GM19395 (cell line): ENCODE data around the gene C1QTNF12.

Experiments
- ATAC-seq: cut with Tn5 transposase; IDR thresholded peaks from one replicate; pipeline ENCODE4 v1.9.1; 2021; ENCODE audit warnings: mild to moderate bottlenecking, moderate library complexity; ENCODE audit not compliant: unreplicated experiment

C1QTNF12 gene

DNA sequence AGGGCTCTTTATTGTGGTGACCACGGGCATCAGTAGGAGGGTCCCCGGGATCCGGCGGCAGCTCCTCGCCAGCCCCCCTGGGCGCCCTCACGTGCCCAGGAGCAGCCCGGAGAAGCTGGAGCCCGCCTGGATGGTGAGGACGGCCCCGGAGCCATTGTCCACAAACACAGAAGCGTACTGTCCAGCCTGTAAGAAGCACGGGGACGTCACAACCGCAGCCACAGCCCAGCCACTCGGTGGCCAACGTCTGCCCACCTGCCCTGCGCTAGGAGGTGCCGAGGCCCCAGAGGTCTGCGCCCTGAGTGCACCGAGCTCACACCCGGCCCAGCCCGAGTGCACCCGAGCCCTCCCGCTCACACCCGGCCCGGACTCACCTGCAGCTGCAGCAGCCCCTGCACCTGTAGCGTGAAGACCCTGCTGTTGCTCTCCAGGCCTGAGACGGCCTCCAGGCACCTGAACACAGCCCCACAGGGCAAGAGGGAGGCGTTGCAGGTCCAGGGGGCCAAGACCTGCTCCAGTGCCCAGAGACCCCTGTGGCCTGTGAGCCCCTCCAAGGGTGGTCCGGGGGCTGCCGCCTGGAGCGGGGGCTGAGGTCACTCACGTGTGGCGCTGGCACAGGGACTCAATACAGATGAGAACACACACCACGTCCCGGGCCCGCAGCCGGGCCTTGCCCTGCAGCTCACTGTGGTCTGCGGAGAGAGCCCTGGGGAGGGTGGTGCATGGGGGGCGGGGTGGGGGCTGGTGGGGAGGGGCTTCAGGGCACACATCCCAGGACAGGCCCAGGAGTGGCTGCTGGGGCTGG lies 3.9 kb downstream of the C1QTNF12 start:
- ATAC-seq: no peak

- no peak for ATAC-seq
Measured at GRCh38 chr1:1241588-1242219, 4.8 kb downstream of the C1QTNF12 start.

DNA sequence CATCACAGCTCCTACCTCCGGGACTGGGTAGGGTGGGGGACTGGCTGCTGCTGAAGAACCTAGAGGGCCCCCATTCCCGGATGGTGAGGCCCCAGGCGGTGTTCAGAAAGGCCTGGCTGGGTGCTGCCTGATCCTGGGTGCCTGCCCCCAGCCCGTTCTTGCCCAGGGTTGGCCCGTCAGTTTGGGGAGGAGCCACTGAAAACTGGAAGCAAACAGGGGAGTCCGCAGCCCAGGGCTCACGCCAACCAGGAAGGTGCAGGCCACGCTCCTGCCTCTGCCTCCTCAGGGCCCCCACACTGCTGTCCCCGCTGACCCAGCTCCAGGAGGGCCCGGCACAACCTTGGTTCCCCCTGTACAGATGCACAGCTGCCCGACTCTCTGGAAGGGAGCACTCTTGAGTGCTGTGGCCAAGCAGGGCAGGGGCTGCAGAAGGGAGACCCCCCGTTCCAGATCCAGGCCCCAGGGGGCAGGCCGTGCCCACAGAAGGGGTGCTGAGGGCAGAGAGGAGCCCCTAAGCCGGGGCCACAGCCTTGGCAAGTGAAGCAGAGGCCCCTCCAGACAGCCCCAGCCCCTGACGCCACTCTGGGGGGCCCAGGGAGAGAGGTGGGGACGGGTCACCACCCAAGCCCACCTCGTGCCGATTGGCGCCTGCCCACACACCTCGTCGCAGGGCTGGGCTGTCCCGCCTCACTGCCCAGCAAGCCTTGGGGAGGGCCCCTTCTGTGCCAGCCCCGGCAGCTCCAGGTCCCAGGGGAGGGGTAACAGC lies 5.5 kb downstream of the C1QTNF12 start:
- ATAC-seq: no peak

GRCh38 chr1:1240348-1240732 lies 6.2 kb downstream of the C1QTNF12 start:
- ATAC-seq: no peak

DNA sequence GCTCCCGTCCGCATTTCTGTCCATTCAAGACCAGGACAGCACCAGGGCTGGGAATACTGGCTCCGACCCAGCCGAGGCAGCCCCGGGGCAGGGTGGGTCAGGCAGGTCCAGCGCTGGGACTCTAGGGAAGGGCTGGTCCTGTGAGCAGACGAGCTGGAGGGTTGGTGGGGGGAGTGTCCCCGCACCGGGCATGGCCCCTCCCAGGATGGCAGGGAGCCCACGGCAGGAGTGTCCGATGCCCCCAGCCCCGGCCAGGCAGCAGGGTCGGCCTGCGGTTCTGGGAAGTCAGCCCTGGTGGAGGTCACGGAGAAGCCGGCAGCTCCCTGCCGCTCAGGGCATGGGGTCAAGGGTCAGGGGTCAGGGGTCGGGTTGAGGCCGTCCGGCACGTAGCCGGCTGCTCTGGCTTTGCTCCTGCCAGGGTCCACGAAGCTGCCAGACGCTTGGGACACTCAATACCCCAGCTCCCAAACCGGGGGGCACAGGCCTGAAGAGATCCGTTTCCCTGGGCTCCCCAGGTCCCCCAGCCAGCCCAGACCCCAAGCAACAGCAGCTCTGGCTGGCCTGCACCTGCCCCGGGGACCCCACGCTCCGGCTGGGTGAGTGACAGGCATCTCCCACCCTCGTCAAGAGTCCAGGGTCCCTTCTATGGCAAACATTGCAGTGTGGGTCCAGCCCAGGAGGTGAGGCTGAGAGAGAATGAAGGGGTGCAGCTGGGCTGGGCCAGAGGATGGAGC lies 6.7 kb downstream of the C1QTNF12 start:
- no peak for ATAC-seq

GRCh38 chr1:1239227-1239613 lies 7.3 kb downstream of the C1QTNF12 start:
- no peak for ATAC-seq

- ATAC-seq: no peak
Measured at GRCh38 chr1:1238702-1239178, 7.8 kb downstream of the C1QTNF12 start.

DNA sequence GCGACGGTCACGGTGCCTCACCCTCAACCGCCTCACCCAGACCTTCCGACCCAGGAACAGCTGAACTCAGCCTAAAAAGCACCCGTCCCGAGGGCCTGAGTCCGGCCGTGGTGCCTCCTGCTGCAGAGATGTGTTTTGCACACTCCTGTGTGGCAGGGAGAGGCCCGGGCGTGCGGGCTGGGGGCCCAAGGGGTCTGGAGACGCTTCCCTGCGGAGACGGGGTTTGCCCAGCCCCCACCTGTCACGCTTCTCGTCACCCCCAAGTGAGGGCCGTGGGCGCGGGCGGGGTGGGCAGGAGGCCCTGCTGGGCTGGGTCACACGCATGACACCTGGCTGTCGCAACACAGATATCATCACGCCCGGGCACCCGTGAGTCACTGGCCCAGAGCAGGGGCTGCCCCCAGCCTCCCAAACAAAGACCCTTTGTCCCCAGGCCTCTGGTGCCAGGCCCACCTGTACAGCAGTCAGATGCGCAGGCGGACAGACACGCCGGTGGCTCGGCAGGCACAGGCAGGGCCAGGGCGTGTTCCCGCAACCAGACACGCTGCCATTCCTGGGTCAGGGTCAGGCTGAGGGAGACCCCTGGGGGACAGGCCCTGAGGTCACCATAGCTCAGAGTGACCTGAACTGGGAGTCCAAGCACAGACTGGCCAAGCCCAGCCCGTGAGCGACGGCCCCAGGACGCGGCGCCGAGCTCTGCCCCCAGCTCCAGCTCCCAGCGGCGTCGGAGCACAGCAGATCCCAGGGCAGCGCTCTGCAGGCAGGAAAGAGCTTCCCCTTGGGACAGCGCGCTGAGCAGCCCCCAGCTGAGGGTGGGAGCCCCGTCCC lies 8.4 kb downstream of the C1QTNF12 start:
- ATAC-seq: no peak

DNA sequence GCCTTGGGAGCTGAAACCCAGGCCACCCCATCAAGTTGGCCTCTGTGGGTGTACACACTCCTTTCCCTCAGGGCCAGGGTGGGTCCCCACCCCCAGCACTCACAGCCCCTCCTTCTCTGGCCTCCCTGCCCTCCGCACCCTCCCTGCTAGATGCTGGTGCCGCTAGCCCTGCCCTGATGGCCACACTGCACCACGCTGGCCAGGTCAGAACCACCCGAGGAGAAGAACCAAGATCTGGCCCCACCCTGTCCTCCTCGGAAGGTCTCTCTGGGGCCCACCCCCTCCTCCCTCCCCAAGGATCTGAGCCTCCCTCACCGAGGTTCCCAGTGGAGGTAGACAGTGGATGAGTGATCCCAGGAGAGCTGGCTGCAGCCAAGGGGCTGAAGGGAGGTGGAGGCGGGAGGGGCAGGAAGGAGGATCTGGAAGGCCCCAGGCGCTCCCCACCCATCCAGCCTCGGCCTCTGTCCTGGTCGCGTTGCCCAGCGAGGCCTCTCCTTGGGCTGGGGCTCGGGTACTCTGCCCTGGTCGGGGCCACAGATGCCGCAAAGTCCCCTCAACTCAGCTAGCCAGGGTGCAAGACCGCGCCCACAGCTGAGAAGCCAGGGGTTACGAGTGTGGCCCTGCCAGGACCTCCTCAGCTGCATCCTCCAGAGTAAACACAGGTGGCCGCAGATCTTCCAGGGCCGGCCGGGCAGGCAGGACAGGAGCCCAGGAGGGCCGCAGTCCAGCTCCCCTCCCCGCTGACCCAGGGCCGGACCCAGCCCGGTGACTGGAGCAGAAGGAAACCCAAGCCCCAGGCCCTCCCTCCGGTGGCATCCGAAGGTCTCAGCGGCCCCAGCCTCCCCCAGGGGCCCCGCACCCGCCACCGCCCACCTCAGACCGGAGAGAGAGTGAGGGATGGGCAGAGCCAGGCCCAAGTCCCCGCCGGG lies 9.3 kb downstream of the C1QTNF12 start:
- no peak for ATAC-seq

DNA sequence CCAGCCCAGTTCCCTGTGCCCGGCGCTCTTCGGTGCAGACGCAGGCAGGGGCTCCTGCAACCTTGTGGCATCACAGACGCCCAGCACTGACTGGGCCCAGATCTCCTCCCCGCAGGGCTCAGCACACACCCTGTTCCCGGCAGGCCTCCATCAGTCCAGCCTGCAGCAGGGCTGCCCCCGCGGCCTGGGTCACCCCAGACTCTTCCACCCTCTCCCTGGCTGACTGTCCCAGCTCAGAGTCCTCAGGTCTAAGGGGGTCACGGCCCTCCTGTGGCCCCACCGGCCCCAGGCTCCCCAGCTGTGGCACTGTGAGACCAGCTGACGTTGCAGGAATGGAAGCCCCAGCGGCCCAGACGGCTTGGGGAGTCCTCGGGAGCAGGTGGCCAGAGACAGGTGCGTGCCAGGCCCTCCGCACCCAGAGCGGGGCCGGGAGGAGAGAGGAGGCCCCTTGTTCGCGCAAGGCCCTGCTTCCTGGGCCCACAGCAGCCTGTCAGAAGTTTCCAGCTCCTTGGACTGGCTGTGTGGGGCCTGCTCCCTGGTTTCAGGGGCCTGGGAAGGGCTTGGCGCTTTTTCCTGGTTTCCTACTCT lies 10.3 kb downstream of the C1QTNF12 start:
- no peak for ATAC-seq

DNA sequence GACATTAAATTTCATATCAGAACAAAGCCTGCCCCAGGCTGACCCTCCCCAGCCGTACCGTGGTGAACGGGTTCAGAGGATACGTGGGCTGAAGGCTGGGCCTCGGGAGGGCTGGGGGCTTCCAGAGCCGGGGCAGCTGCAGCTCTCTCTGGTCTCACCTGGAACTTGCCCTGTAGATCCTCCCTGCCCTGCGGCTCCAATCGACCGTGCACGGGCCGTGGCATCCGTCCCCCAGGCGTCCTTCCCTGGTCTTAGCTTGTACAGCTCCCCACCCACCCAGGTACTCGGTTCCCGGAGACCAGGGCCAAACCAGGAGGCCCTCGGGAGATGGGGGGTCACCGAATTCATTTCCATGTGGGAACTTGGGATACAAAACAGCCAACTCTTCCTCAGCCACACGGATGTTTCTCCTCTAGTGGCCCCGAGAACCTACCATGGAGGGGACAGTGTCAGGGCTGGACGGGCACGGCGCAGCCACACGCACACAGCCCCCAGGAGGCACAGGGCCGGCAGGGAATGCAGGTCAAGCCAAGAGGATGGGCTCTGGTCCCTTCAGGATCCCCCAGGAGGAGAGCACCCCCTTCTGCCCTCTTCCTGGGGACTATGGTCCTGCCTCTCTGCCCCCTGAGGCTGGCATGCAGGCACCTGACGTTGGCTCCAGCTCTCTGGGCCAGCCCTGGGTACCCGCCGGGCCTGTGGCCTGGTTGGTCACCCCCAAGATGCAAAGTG lies 11.3 kb downstream of the C1QTNF12 start:
- ATAC-seq: no peak

GRCh38 chr1:1234180-1234808 lies 12.2 kb downstream of the C1QTNF12 start:
- no peak for ATAC-seq

DNA sequence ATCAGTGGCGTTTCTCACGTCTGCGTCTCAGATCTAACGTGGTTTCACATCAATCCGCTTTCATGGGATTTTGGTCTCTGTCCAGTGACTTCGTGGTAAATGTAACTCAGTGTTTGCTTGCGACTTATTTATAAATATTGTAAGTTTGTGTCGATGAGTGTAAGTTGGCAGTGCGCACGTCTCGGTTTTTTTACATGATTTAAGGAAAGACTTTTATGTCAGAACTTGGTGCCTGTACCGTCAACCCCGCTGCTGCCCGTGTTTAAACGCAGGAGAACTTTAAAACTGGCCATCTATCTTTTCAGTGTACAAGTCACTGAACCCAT lies 13.0 kb downstream of the C1QTNF12 start:
- ATAC-seq: no peak

- ATAC-seq: no peak
Measured at GRCh38 chr1:1232796-1233566, 13.5 kb downstream of the C1QTNF12 start.

DNA sequence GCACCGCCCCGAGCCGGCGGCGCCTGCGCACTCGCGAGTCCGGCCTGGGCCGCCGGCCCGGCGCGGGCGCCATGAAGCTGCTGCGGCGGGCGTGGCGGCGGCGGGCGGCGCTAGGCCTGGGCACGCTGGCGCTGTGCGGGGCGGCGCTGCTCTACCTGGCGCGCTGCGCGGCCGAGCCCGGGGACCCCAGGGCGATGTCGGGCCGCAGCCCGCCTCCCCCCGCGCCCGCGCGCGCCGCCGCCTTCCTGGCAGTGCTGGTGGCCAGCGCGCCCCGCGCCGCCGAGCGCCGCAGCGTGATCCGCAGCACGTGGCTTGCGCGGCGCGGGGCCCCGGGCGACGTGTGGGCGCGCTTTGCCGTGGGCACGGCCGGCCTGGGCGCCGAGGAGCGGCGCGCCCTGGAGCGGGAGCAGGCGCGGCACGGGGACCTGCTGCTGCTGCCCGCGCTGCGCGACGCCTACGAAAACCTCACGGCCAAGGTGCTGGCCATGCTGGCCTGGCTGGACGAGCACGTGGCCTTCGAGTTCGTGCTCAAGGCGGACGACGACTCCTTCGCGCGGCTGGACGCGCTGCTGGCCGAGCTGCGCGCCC lies 14.2 kb downstream of the C1QTNF12 start, which contains the start of gene B3GALT6:
Gene B3GALT6, plus strand, starts transcription at position 30 of the 588 bp plus-strand sequence. Its CDS starts 42 bp downstream, at position 72.
- ATAC-seq: peak; percentile 3

- peak; percentile 84 for ATAC-seq
Measured at GRCh38 chr1:1231400-1232207, 14.9 kb downstream of the C1QTNF12 start, which contains the start of gene SDF4. TSS of gene SDF4 (minus strand) at chr1:1232001. CDS start at chr1:1228772, 3,229 bp downstream.
